Measurements from ENCODE around the gene IFIT2. TPM values are rescaled to one million over a fixed set of nuclear protein-coding genes. Genes with fewer than 3 reads are reported as not detected.
"Not testable (repeated sequence)": the region's sequence is repeated elsewhere in the genome, so short reads cannot be mapped to it uniquely, and the experiment has no call there.

IFIT2 gene
- total RNA-seq (2014; rRNA removed; shearing (Covaris generic)) = 1.7 and 2.0 TPM in 2 replicates
- 1.3 and 1.5 TPM in 2 replicates for polyA plus RNA-seq (2015; cell fraction: cytosol; rRNA removed)
- 0.49 and 0.61 TPM in 2 replicates for polyA plus RNA-seq (2015; cell fraction: nucleus; rRNA removed)

- in situ Hi-C loops (cut with HindIII; ENCODE audit: low pct_unique_long_range_greater_than_20kb, low sequenced_read_pairs) = no loop called here
- peak; percentile 28 for DNase-seq (ENCODE audit: low read depth, low spot score)
These were observed at the start of gene IFIT2 for GRCh38 chr10:89301721-89302445. Gene IFIT2, plus strand, starts transcription at chr10:89302046. Its CDS starts 78 bp downstream, at chr10:89302124.

- in situ Hi-C loops (cut with HindIII; ENCODE audit: low pct_unique_long_range_greater_than_20kb, low sequenced_read_pairs) = no loop called here
- no peak for DNase-seq (ENCODE audit: low read depth, low spot score)
These were observed 49.6 kb upstream of the IFIT2 start for GRCh38 chr10:89252225-89252585.

GRCh38 chr10:89255091-89255579, 46.7 kb upstream of the IFIT2 start:
- in situ Hi-C loops (cut with HindIII; ENCODE audit: low pct_unique_long_range_greater_than_20kb, low sequenced_read_pairs); DNase-seq (ENCODE audit: low read depth, low spot score): not testable (repeated sequence)

GRCh38 chr10:89255793-89256192, 46.1 kb upstream of the IFIT2 start:
- DNase-seq (ENCODE audit: low read depth, low spot score) = no peak
- in situ Hi-C loops (cut with HindIII; ENCODE audit: low pct_unique_long_range_greater_than_20kb, low sequenced_read_pairs) = no loop called here

GRCh38 chr10:89256340-89256739, 45.5 kb upstream of the IFIT2 start:
- in situ Hi-C loops (cut with HindIII; ENCODE audit: low pct_unique_long_range_greater_than_20kb, low sequenced_read_pairs) = no loop called here
- DNase-seq (ENCODE audit: low read depth, low spot score) = no peak

GRCh38 chr10:89256962-89257361, 44.9 kb upstream of the IFIT2 start:
- in situ Hi-C loops (cut with HindIII; ENCODE audit: low pct_unique_long_range_greater_than_20kb, low sequenced_read_pairs) = no loop called here
- DNase-seq (ENCODE audit: low read depth, low spot score) = no peak

- no peak for DNase-seq (ENCODE audit: low read depth, low spot score)
- in situ Hi-C loops (cut with HindIII; ENCODE audit: low pct_unique_long_range_greater_than_20kb, low sequenced_read_pairs) = no loop called here
These were observed 44.3 kb upstream of the IFIT2 start for GRCh38 chr10:89257581-89257980.

GRCh38 chr10:89258881-89259280, 43.0 kb upstream of the IFIT2 start:
- in situ Hi-C loops (cut with HindIII; ENCODE audit: low pct_unique_long_range_greater_than_20kb, low sequenced_read_pairs) = no loop called here
- no peak for DNase-seq (ENCODE audit: low read depth, low spot score)

GRCh38 chr10:89262086-89263051, 39.5 kb upstream of the IFIT2 start:
- in situ Hi-C loops (cut with HindIII; ENCODE audit: low pct_unique_long_range_greater_than_20kb, low sequenced_read_pairs) = no loop called here
- no peak for DNase-seq (ENCODE audit: low read depth, low spot score)

- in situ Hi-C loops (cut with HindIII; ENCODE audit: low pct_unique_long_range_greater_than_20kb, low sequenced_read_pairs) = no loop called here
These were observed 38.8 kb upstream of the IFIT2 start for GRCh38 chr10:89263091-89263490.

GRCh38 chr10:89263531-89263930, 38.3 kb upstream of the IFIT2 start:
- in situ Hi-C loops (cut with HindIII; ENCODE audit: low pct_unique_long_range_greater_than_20kb, low sequenced_read_pairs) = no loop called here
- no peak for DNase-seq (ENCODE audit: low read depth, low spot score)

More at GRCh38 chr10:89263091-89263490, 38.8 kb upstream of the IFIT2 start:
- DNase-seq (ENCODE audit: low read depth, low spot score) = no peak

GRCh38 chr10:89266721-89267453, 35.0 kb upstream of the IFIT2 start:
- in situ Hi-C loops (cut with HindIII; ENCODE audit: low pct_unique_long_range_greater_than_20kb, low sequenced_read_pairs) = no loop called here
- no peak for DNase-seq (ENCODE audit: low read depth, low spot score)

GRCh38 chr10:89269433-89270152, 32.3 kb upstream of the IFIT2 start:
- in situ Hi-C loops (cut with HindIII; ENCODE audit: low pct_unique_long_range_greater_than_20kb, low sequenced_read_pairs) = no loop called here
- no peak for DNase-seq (ENCODE audit: low read depth, low spot score)

- no peak for DNase-seq (ENCODE audit: low read depth, low spot score)
- in situ Hi-C loops (cut with HindIII; ENCODE audit: low pct_unique_long_range_greater_than_20kb, low sequenced_read_pairs) = no loop called here
These were observed 31.7 kb upstream of the IFIT2 start for GRCh38 chr10:89270153-89270483.

GRCh38 chr10:89271532-89271931, 30.3 kb upstream of the IFIT2 start:
- in situ Hi-C loops (cut with HindIII; ENCODE audit: low pct_unique_long_range_greater_than_20kb, low sequenced_read_pairs) = no loop called here
- no peak for DNase-seq (ENCODE audit: low read depth, low spot score)

GRCh38 chr10:89273680-89274079, 28.2 kb upstream of the IFIT2 start:
- in situ Hi-C loops (cut with HindIII; ENCODE audit: low pct_unique_long_range_greater_than_20kb, low sequenced_read_pairs) = no loop called here
- no peak for DNase-seq (ENCODE audit: low read depth, low spot score)

- in situ Hi-C loops (cut with HindIII; ENCODE audit: low pct_unique_long_range_greater_than_20kb, low sequenced_read_pairs) = no loop called here
- no peak for DNase-seq (ENCODE audit: low read depth, low spot score)
These were observed 26.9 kb upstream of the IFIT2 start for GRCh38 chr10:89274928-89275327.

All from SK-MEL-5 (cell line).